Keratinocyte (primary cell): ENCODE data around the gene MTMR10. TPM values are rescaled to one million over a fixed set of nuclear protein-coding genes. Genes with fewer than 3 reads are reported as not detected.

Experiments
- DNase-seq: peaks from one replicate; pipeline ENCODE4 v3.0.0-alpha.2; 2011; ENCODE audit warnings: low read depth, missing footprints, low spot score
- FAIRE-seq: peaks from 2 replicates; lab custom pipeline; 2011; peaks lifted over from hg19 to GRCh38; lab: Jason Lieb, UNC
- H2AFZ ChIP-seq: 2 replicates; pipeline ENCODE4 v1.6.0; 2012; ENCODE audit warnings: low read length, control low read depth, inconsistent platforms; ENCODE audit not compliant: control insufficient read depth
- H3K27ac ChIP-seq: 2 replicates; pipeline ENCODE4 v1.5.1; 2011; ENCODE audit warnings: low read length; ENCODE audit not compliant: control insufficient read depth, insufficient read depth
- H3K27me3 ChIP-seq: 3 replicates; pipeline ENCODE4 v1.6.0; 2011; ENCODE audit warnings: low read length; ENCODE audit not compliant: control insufficient read depth, insufficient read depth; ENCODE audit errors: extremely low read depth
- H3K36me3 ChIP-seq, 2 experiments: 2 replicates in 1 of 2; 3 replicates in 1 of 2; pipeline ENCODE4 v1.5.1; 2011; ENCODE audit warnings: low read length in 2 of 2, mild to moderate bottlenecking in 1 of 2; ENCODE audit not compliant: control insufficient read depth in 2 of 2, insufficient read depth in 2 of 2; ENCODE audit errors: extremely low read depth in 1 of 2
- H3K4me1 ChIP-seq: 3 replicates; pipeline ENCODE4 v1.5.1; 2011; ENCODE audit warnings: low read length; ENCODE audit not compliant: control insufficient read depth, insufficient read depth; ENCODE audit errors: extremely low read depth
- H3K4me2 ChIP-seq: 3 replicates; pipeline ENCODE4 v1.6.0; 2011; ENCODE audit warnings: low read depth, low read length; ENCODE audit not compliant: control insufficient read depth, insufficient read depth; ENCODE audit errors: extremely low read depth
- H3K4me3 ChIP-seq, 3 experiments: fragments of 200-600 bp in 1 of 3; sonication (generic) in 1 of 3; 2 replicates in 2 of 3; 3 replicates in 1 of 3; pipeline ENCODE4 v1.5.1; 2011 to 2016; ENCODE audit warnings: low read length in 3 of 3, mild to moderate bottlenecking in 3 of 3, control low read depth in 2 of 3, inconsistent platforms in 1 of 3, low read depth in 1 of 3, mixed read lengths in 1 of 3, mixed run types in 1 of 3, moderate library complexity in 1 of 3; ENCODE audit not compliant: control insufficient read depth in 2 of 3, insufficient read depth in 2 of 3; ENCODE audit errors: extremely low read depth in 1 of 3
- H3K79me2 ChIP-seq: 2 replicates; pipeline ENCODE4 v1.6.0; 2012; ENCODE audit warnings: low read length; ENCODE audit not compliant: control insufficient read depth, insufficient read depth
- H3K9ac ChIP-seq: 3 replicates; pipeline ENCODE4 v1.6.0; 2011; ENCODE audit warnings: low read length; ENCODE audit not compliant: control insufficient read depth, insufficient read depth; ENCODE audit errors: extremely low read depth
- H3K9me1 ChIP-seq: 3 replicates; pipeline ENCODE4 v1.6.0; 2011; ENCODE audit warnings: low read length; ENCODE audit not compliant: control insufficient read depth, insufficient read depth; ENCODE audit errors: extremely low read depth
- H3K9me3 ChIP-seq: 2 replicates; pipeline ENCODE4 v1.5.1; 2012; ENCODE audit warnings: low read depth, low read length; ENCODE audit not compliant: control insufficient read depth
- H4K20me1 ChIP-seq: 3 replicates; pipeline ENCODE4 v1.6.0; 2011; ENCODE audit warnings: low read length; ENCODE audit not compliant: control insufficient read depth, insufficient read depth; ENCODE audit errors: extremely low read depth
- EZH2 ChIP-seq: IDR thresholded peaks from one replicate; pipeline ENCODE4 v1.6.1; 2012; ENCODE audit warnings: inconsistent platforms, mild to moderate bottlenecking, low read length, moderate library complexity
- dilution Hi-C: fragments of 300-500 bp; cut with MboI; formaldehyde crosslinking; loops from one replicate; pipeline ENCODE4 v1.7.0; 2020; ENCODE audit warnings: low sequenced_read_pairs; ENCODE audit not compliant: extremely low pct_ligation_motif_present
- polyA plus RNA-seq, 5 experiments: library from polyadenylated mRNA; depleted of rRNA in 3 of 5; stranded (reverse) in 3 of 5; stranded (forward) in 1 of 5; unstranded in 1 of 5; fragments of >200 nt; gene quantifications; 1 replicate in 1 of 5; 2 replicates in 3 of 5; 3 replicates in 1 of 5; pipeline versions ENCODE4 v1.2.1 to v1.2.3, GENCODE V29; 2011 to 2012; ENCODE audit warnings: missing spikeins in 2 of 5, low read depth in 1 of 5, low replicate concordance in 1 of 5
- TF ChIP-seq, protein P1 (sequence below), 3 experiments: IDR thresholded peaks in 1 of 3; conservative IDR thresholded peaks in 1 of 3; optimal IDR thresholded peaks in 1 of 3; 2 replicates in 2 of 3; 3 replicates in 1 of 3; pipeline versions ENCODE3 to v1.5.1; 2011; ENCODE audit warnings: low read length in 3 of 3, mild to moderate bottlenecking in 3 of 3, moderate library complexity in 2 of 3, control low read depth in 1 of 3, inconsistent platforms in 1 of 3; ENCODE audit not compliant: insufficient read depth in 2 of 3; ENCODE audit errors: extremely low read depth in 1 of 3

MTMR10 gene
- polyA plus RNA-seq, 1 donor (not counting 4 experiments of a cell fraction or from before 2014, with no cell fraction given) = 15.5 TPM

DNA sequence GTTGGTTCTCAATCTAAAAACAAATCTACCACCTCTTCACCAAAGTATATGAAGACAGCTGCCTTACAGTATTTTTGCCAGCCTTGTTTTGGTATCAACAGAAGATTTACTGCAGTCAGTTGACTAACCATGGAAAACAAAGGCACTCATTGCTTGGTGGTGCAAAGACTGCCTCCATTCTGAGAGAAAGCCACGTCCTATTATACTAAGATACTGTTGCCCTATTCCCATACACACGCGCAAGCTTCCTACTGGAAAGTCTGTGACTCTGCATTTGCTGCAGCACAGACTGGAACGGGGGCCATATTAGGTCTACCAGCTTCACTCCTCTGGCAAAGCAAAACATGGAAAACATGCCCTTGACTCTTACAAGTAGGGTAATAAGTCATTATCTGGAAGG, 18.0 kb downstream of the MTMR10 start:
- FAIRE-seq (no peak), DNase-seq (no peak)
- H2AFZ ChIP-seq = no peak overlapping the region
- no peaks in the 10 kb centered on the region for H3K27me3 ChIP-seq
- no peak overlapping the region for H3K4me3 ChIP-seq
- H4K20me1 ChIP-seq = no peaks in the 10 kb centered on the region
- no peak overlapping the region for H3K9ac ChIP-seq
- H3K9me3 ChIP-seq = no peaks in the 10 kb centered on the region
- H3K4me1 ChIP-seq = peaks cover 8% of the 10 kb centered on the region
- H3K79me2 ChIP-seq = peaks cover 9% of the 10 kb centered on the region
- peaks cover 3 to 4% of the 10 kb centered on the region in 2 experiments for H3K36me3 ChIP-seq
- TF ChIP-seq, protein P1, sequence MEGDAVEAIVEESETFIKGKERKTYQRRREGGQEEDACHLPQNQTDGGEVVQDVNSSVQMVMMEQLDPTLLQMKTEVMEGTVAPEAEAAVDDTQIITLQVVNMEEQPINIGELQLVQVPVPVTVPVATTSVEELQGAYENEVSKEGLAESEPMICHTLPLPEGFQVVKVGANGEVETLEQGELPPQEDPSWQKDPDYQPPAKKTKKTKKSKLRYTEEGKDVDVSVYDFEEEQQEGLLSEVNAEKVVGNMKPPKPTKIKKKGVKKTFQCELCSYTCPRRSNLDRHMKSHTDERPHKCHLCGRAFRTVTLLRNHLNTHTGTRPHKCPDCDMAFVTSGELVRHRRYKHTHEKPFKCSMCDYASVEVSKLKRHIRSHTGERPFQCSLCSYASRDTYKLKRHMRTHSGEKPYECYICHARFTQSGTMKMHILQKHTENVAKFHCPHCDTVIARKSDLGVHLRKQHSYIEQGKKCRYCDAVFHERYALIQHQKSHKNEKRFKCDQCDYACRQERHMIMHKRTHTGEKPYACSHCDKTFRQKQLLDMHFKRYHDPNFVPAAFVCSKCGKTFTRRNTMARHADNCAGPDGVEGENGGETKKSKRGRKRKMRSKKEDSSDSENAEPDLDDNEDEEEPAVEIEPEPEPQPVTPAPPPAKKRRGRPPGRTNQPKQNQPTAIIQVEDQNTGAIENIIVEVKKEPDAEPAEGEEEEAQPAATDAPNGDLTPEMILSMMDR (optimal IDR thresholded peaks at IDR 0.05 in 1 of 3, IDR thresholded peaks at IDR 0.05 in 1 of 3, conservative IDR thresholded peaks at IDR 0.05 in 1 of 3; ENCODE audit: extremely low read depth in 1 of 3, insufficient read depth in 2 of 3, low read length in 3 of 3) = no peak
- TF ChIP-seq EZH2 = no peak
- H3K27ac ChIP-seq = no peak overlapping the region
- H3K9me1 ChIP-seq = no peaks in the 10 kb centered on the region
- no peak overlapping the region for H3K4me2 ChIP-seq
- dilution Hi-C loops = no loop called here

GRCh38 chr15:30969724-30970123, 21.7 kb downstream of the MTMR10 start:
- no peak overlapping the region for H3K4me2 ChIP-seq
- no peaks in the 10 kb centered on the region for H3K9me3 ChIP-seq
- H2AFZ ChIP-seq = no peak overlapping the region
- H4K20me1 ChIP-seq = no peaks in the 10 kb centered on the region
- H3K4me3 ChIP-seq = no peak overlapping the region
- H3K9ac ChIP-seq = no peak overlapping the region
- dilution Hi-C loops = no loop called here
- no peak overlapping the region for H3K27ac ChIP-seq
- DNase-seq (no peak), FAIRE-seq (no peak)
- no peak for TF ChIP-seq EZH2
- TF ChIP-seq, protein P1 (optimal IDR thresholded peaks at IDR 0.05 in 1 of 3, IDR thresholded peaks at IDR 0.05 in 1 of 3, conservative IDR thresholded peaks at IDR 0.05 in 1 of 3; ENCODE audit: extremely low read depth in 1 of 3, insufficient read depth in 2 of 3, low read length in 3 of 3) = no peak
- H3K9me1 ChIP-seq = no peaks in the 10 kb centered on the region
- H3K36me3 ChIP-seq = peaks cover 3 to 5% of the 10 kb centered on the region in 2 experiments
- no peaks in the 10 kb centered on the region for H3K79me2 ChIP-seq
- H3K27me3 ChIP-seq = no peaks in the 10 kb centered on the region
- H3K4me1 ChIP-seq = peaks cover 8% of the 10 kb centered on the region
